Pancreas (tissue), 10 donors: ENCODE measurements around the gene LTBP2. TPM values are rescaled to one million over a fixed set of nuclear protein-coding genes. Genes with fewer than 3 reads are reported as not detected.
A peak's percentile ranks its signal among the peaks of the same experiment; 100 is the strongest.

Source experiments
- ATAC-seq, 4 donors: fragments of 200-7000 bp; cut with Tn5 transposase; one replicate each; pipeline versions ENCODE4 v1.8.0 to v1.9.1; 2020; ENCODE audit warnings: mild to moderate bottlenecking in 4 of 4, moderate library complexity in 4 of 4
- DNase-seq, 6 donors: peaks; one replicate each; pipeline ENCODE4 v3.0.0-alpha.2; 2020
- FAIRE-seq: peaks from 2 replicates; lab custom pipeline; 2012; peaks lifted over from hg19 to GRCh38; lab: Jason Lieb, UNC
- H3K27ac ChIP-seq, 4 donors: fragments of 200-600 bp; sonication (generic); 1 replicate in 3 of 4; 2 replicates in 1 of 4; pipeline versions ENCODE4 v1.5.0 to v1.8.0; 2020
- H3K27me3 ChIP-seq, 4 donors: fragments of 200-600 bp; one replicate each; pipeline ENCODE4 v1.8.0; 2021
- H3K36me3 ChIP-seq, 3 donors: fragments of 200-600 bp; sonication (generic) in 1 of 3; one replicate each; pipeline versions ENCODE4 v1.5.0 to v1.8.0; 2020 to 2021
- H3K4me1 ChIP-seq, 3 donors: fragments of 200-600 bp; one replicate each; pipeline ENCODE4 v1.8.0; 2021
- H3K4me3 ChIP-seq, 4 donors: fragments of 200-600 bp; sonication (generic) in 2 of 4; one replicate each; pipeline versions ENCODE4 v1.5.0 to v1.8.0; 2020 to 2021
- H3K9me3 ChIP-seq, 4 donors: fragments of 200-600 bp; one replicate each; pipeline ENCODE4 v1.8.0; 2021
- CTCF ChIP-seq, 4 donors: fragments of 200-600 bp; sonication (generic) in 3 of 4; IDR thresholded peaks; one replicate each; pipeline versions ENCODE4 v1.5.0 to v1.8.0; 2021; ENCODE audit warnings: antibody characterized with exemption in 4 of 4
- WGBS, 2 donors: extraction: QIAGEN DNeasy Blood & Tissue Kit; methylation state at CpG; one replicate each; pipeline ENCODE4 v1.1.7; 2013; 5-methylcytosine and 5-hydroxymethylcytosine counted together
- intact Hi-C, 3 donors: fragments of 100-400 bp; cut with DNase I; formaldehyde crosslinking; loops; one replicate each; pipeline versions ENCODE4 v1.11.1 to v1.14.2; 2022
- polyA plus RNA-seq, 2 donors: library from polyadenylated mRNA; stranded (reverse); fragments of 200-250 nt; gene quantifications; one replicate each; pipeline ENCODE4 v1.2.3, GENCODE V29; 2013
- total RNA-seq, 6 donors: library from RNA; stranded (reverse); fragmentation: NEBNext Ultra II Directional in 4 of 6; extraction: Animal tissue kit (Norgen Biotek cat#: 25700) in 4 of 6; gene quantifications; one replicate each; pipeline versions ENCODE4 v1.2.1 to v1.2.4, GENCODE V29; 2021 to 2023
- donor health status: healthy with polysubstance abuse.
- donor health status: DM: no; HTN: no; CAD: no; lungs with moderate emphysema.
- donor health status: DM: no; HTN: no; CAD: no.
- donor health status: control.
- donor health status: control.
- donor health status: Bipolar disorder and iron deficiency.
- donor health status: DM: yes; HTN: yes; CAD: no.
- donor health status: DM: no; HTN: no; CAD: no.
- donor health status: DM: no; HTN: no; CAD: no.
- donor health status: DM: yes; HTN: yes; CAD: no.

LTBP2 gene
- total and polyA plus RNA-seq, 8 donors, result 1.8 to 18.1 (median 4.7) TPM

- Histone ChIP-seq H3K27me3 (no peaks in the 10 kb centered on the region), H3K27ac (no peak overlapping the region), H3K4me1 (no peaks in the 10 kb centered on the region), H3K9me3 (no peaks in the 10 kb centered on the region), H3K36me3 (no peaks in the 10 kb centered on the region), H3K4me3 (no peak overlapping the region)
- no peak for TF ChIP-seq CTCF (IDR thresholded peaks at IDR 0.05)
- ATAC-seq (no peak), DNase-seq (peak in 1 of 6 donors; percentile 28), FAIRE-seq (no peak)
- WGBS, 2 donors, result 88 to 93% methylated on average over 8 of the region's 8 CpGs
- intact Hi-C loops, result no loop called here
Measured at GRCh38 chr14:74515891-74516412, 96.1 kb downstream of the LTBP2 start.

DNA sequence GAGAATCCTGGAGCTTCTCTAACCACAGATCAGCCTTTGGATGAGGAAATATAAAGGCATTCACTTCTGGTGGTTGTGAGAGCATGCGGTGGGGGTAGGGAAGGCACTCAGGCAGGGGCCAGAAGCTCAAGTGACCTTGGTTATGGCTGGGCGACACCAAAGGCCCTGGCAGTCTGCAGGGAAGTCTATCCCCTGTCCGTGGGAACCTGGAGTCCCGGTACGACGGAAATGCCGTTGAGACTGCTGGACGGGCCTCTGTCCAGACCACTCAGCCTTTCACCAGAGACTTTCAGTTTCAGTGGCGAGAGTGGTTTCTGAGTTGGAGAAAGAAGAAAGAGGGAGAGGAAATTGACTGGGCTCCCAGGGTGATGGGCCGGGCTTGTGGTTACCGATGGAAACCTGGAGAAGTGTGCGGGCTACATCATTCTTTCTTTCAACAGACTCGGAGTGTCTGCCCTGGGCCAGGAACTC lies 97.5 kb downstream of the LTBP2 start:
- peak overlapping the region in 1 of 4 donors; percentile 5 for H3K27ac ChIP-seq

GRCh38 chr14:74511966-74512830 lies 99.8 kb downstream of the LTBP2 start:
- ATAC-seq, result no peak
- peak in 1 of 6 donors; percentile 17 for DNase-seq
- Histone ChIP-seq H3K9me3 (no peaks in the 10 kb centered on the region), H3K27ac (no peak overlapping the region), H3K4me3 (no peak overlapping the region), H3K27me3 (no peaks in the 10 kb centered on the region), H3K4me1 (no peaks in the 10 kb centered on the region), H3K36me3 (no peaks in the 10 kb centered on the region)
- intact Hi-C loops, result no loop called here
- FAIRE-seq, result no peak
- WGBS, 2 donors, result 80 to 81% methylated on average over 10 of the region's 10 CpGs
- no peak for TF ChIP-seq CTCF (IDR thresholded peaks at IDR 0.05)

More for the DNA sequence above, 97.5 kb downstream of the LTBP2 start:
- DNase-seq (peak in 1 of 6 donors; percentile 52), ATAC-seq (peak in 3 of 4 donors; percentile 22 to 65 (median 61)), FAIRE-seq (no peak)
- TF ChIP-seq CTCF (IDR thresholded peaks at IDR 0.05), result no peak
- 63 to 74% methylated on average over 13 of the region's 13 CpGs for WGBS, 2 donors
- H3K36me3 ChIP-seq, result no peaks in the 10 kb centered on the region
- H3K9me3 ChIP-seq, result no peaks in the 10 kb centered on the region
- H3K4me3 ChIP-seq, result no peak overlapping the region
- no peaks in the 10 kb centered on the region for H3K27me3 ChIP-seq
- intact Hi-C loops, result no loop called here
- H3K4me1 ChIP-seq, result no peaks in the 10 kb centered on the region

GRCh38 chr14:74510959-74511409 lies 101.1 kb downstream of the LTBP2 start:
- peak in 1 of 4 donors; percentile 14 for ATAC-seq
- peak in 1 of 6 donors; percentile 44 for DNase-seq
- 69 to 70% methylated on average over 10 of the region's 10 CpGs for WGBS, 2 donors

More at GRCh38 chr14:74510959-74511409, 101.1 kb downstream of the LTBP2 start:
- no peaks in the 10 kb centered on the region for H3K27me3 ChIP-seq
- intact Hi-C loops, result no loop called here
- FAIRE-seq, result no peak
- H3K4me1 ChIP-seq, result no peaks in the 10 kb centered on the region
- no peak overlapping the region for H3K4me3 ChIP-seq
- H3K9me3 ChIP-seq, result no peaks in the 10 kb centered on the region
- TF ChIP-seq CTCF (IDR thresholded peaks at IDR 0.05), result no peak
- H3K36me3 ChIP-seq, result no peaks in the 10 kb centered on the region
- no peak overlapping the region for H3K27ac ChIP-seq
